Caco-2 (cell line): ENCODE results near the gene INS. TPM values are rescaled to one million over a fixed set of nuclear protein-coding genes. Genes with fewer than 3 reads are reported as not detected.
A peak's percentile ranks its signal among the peaks of the same experiment; 100 is the strongest.

ENCODE experiments used
- BruUV-seq: library from RNA; stranded (reverse); fragments of 400-500 nt; replicated peaks from 2 replicates; lab custom pipeline; 2021; lab: Mats Ljungman, UMichigan
- CTCF ChIA-PET: fragments of 300-600 bp; sonication (Branson Sonifier 250); formaldehyde crosslinking; loops from one replicate; lab custom pipeline; 2022; ENCODE audit warnings: antibody characterized with exemption; lab: Charles Lee
- POLR2A ChIA-PET: fragments of 300-600 bp; sonication (Branson Sonifier 250); formaldehyde crosslinking; loops from one replicate; lab custom pipeline; 2022; ENCODE audit warnings: antibody characterized with exemption; lab: Charles Lee
- DNase-seq, 2 experiments: peaks; one replicate each; pipeline versions ENCODE4 v3.0.0 to v3.0.0-alpha.2; 2020 to 2022
- H3K27me3 ChIP-seq: replicated peaks from 2 replicates; pipeline ENCODE4 v1.6.0; 2011; ENCODE audit warnings: low read length; ENCODE audit not compliant: control insufficient read depth, insufficient read depth
- H3K36me3 ChIP-seq: 2 replicates; pipeline ENCODE4 v1.5.1; 2011; ENCODE audit warnings: low read length; ENCODE audit not compliant: control insufficient read depth, insufficient read depth
- H3K4me1 ChIP-seq: fragments of 250-450 bp; sonication (Bioruptor Pico); 2 replicates; pipeline ENCODE4 v1.5.1; 2020; ENCODE audit warnings: mild to moderate bottlenecking
- H3K4me3 ChIP-seq: 2 replicates; pipeline ENCODE4 v1.5.1; 2011; ENCODE audit warnings: low read depth, mild to moderate bottlenecking, control low read depth, low read length
- H3K9me3 ChIP-seq: fragments of 250-450 bp; sonication (Bioruptor Pico); 2 replicates; pipeline ENCODE4 v1.5.1; 2020; ENCODE audit warnings: mild to moderate bottlenecking, moderate library complexity
- H3K27ac Mint-ChIP-seq: one replicate; pipeline ENCODE4 v1.8.0; 2022; ENCODE audit warnings: mixed read lengths; ENCODE audit not compliant: unreplicated experiment
- H3K27me3 Mint-ChIP-seq: one replicate; pipeline ENCODE4 v1.8.0; 2022; ENCODE audit warnings: mixed read lengths; ENCODE audit not compliant: insufficient read depth, unreplicated experiment
- H3K36me3 Mint-ChIP-seq: one replicate; pipeline ENCODE4 v1.8.0; 2022; ENCODE audit warnings: mild to moderate bottlenecking, mixed read lengths; ENCODE audit not compliant: insufficient read depth, unreplicated experiment
- H3K4me1 Mint-ChIP-seq: one replicate; pipeline ENCODE4 v1.8.0; 2022; ENCODE audit warnings: low read depth, mixed read lengths; ENCODE audit not compliant: unreplicated experiment
- H3K4me3 Mint-ChIP-seq: one replicate; pipeline ENCODE4 v1.8.0; 2022; ENCODE audit warnings: mild to moderate bottlenecking, moderate library complexity, mixed read lengths; ENCODE audit not compliant: unreplicated experiment
- H3K9me3 Mint-ChIP-seq: one replicate; pipeline ENCODE4 v1.8.0; 2022; ENCODE audit warnings: mixed read lengths; ENCODE audit not compliant: unreplicated experiment
- intact Hi-C: fragments of 100-400 bp; cut with micrococcal nuclease; formaldehyde crosslinking; loops from one replicate; pipeline ENCODE4 v1.10.0; 2022; ENCODE audit not compliant: unreplicated experiment
- total RNA-seq: library from RNA; stranded (reverse); gene quantifications from 2 replicates; pipeline ENCODE4 v1.2.3, GENCODE V29; 2022
- TF ChIP-seq, protein P1 (sequence below), 2 experiments: fragments of 200-600 bp in 1 of 2; IDR thresholded peaks; 1 replicate in 1 of 2; 2 replicates in 1 of 2; pipeline versions ENCODE4 v1.5.1 to v1.8.0; 2011 to 2022; ENCODE audit warnings: antibody characterized with exemption in 1 of 2, control low read depth in 1 of 2, inconsistent platforms in 1 of 2, low read depth in 1 of 2, low read length in 1 of 2, mild to moderate bottlenecking in 1 of 2, moderate library complexity in 1 of 2; ENCODE audit not compliant: insufficient read depth in 1 of 2, severe bottlenecking in 1 of 2, unreplicated experiment in 1 of 2

Gene INS
- total RNA-seq, 1 experiment from 2014 or later, result not detected

- intact Hi-C loops, result loop anchor here (2.0 kb wide), 1 partner anchor 60 kb away; no protein-coding TSS in a partner anchor
- Mint-ChIP-seq H3K36me3 (peaks cover 16% of the 10 kb centered on the region), H3K4me3 (peak overlapping the region; percentile 52), H3K27ac (peak overlapping the region; percentile 24), H3K9me3 (no peaks in the 10 kb centered on the region), H3K4me1 (peaks cover 9% of the 10 kb centered on the region), H3K27me3 (peaks cover 30% of the 10 kb centered on the region)
- no peaks in the 10 kb centered on the region for H3K36me3 ChIP-seq
- no peaks in the 10 kb centered on the region for H3K9me3 ChIP-seq
- ChIA-PET POLR2A (no interaction called here), CTCF (interaction anchor here (1.0 to 11.5 kb wide), 4 partner anchors 9 to 490 kb away, joined by 3 to 157 read pairs (median 6); no protein-coding TSS in a partner anchor)
- H3K4me3 ChIP-seq, result no peak overlapping the region
- peaks cover 2% of the 10 kb centered on the region for H3K27me3 ChIP-seq
- TF ChIP-seq, protein P1, sequence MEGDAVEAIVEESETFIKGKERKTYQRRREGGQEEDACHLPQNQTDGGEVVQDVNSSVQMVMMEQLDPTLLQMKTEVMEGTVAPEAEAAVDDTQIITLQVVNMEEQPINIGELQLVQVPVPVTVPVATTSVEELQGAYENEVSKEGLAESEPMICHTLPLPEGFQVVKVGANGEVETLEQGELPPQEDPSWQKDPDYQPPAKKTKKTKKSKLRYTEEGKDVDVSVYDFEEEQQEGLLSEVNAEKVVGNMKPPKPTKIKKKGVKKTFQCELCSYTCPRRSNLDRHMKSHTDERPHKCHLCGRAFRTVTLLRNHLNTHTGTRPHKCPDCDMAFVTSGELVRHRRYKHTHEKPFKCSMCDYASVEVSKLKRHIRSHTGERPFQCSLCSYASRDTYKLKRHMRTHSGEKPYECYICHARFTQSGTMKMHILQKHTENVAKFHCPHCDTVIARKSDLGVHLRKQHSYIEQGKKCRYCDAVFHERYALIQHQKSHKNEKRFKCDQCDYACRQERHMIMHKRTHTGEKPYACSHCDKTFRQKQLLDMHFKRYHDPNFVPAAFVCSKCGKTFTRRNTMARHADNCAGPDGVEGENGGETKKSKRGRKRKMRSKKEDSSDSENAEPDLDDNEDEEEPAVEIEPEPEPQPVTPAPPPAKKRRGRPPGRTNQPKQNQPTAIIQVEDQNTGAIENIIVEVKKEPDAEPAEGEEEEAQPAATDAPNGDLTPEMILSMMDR (IDR thresholded peaks at IDR 0.05; ENCODE audit: insufficient read depth in 1 of 2, low read depth in 1 of 2, low read length in 1 of 2, severe bottlenecking in 1 of 2, unreplicated experiment in 1 of 2), result no peak
- BruUV-seq, result no TSS peak
- no peak for DNase-seq
- H3K4me1 ChIP-seq, result peaks cover 10% of the 10 kb centered on the region
Observed at GRCh38 chr11:2142300-2142759, 18.7 kb downstream of the INS start.

DNA sequence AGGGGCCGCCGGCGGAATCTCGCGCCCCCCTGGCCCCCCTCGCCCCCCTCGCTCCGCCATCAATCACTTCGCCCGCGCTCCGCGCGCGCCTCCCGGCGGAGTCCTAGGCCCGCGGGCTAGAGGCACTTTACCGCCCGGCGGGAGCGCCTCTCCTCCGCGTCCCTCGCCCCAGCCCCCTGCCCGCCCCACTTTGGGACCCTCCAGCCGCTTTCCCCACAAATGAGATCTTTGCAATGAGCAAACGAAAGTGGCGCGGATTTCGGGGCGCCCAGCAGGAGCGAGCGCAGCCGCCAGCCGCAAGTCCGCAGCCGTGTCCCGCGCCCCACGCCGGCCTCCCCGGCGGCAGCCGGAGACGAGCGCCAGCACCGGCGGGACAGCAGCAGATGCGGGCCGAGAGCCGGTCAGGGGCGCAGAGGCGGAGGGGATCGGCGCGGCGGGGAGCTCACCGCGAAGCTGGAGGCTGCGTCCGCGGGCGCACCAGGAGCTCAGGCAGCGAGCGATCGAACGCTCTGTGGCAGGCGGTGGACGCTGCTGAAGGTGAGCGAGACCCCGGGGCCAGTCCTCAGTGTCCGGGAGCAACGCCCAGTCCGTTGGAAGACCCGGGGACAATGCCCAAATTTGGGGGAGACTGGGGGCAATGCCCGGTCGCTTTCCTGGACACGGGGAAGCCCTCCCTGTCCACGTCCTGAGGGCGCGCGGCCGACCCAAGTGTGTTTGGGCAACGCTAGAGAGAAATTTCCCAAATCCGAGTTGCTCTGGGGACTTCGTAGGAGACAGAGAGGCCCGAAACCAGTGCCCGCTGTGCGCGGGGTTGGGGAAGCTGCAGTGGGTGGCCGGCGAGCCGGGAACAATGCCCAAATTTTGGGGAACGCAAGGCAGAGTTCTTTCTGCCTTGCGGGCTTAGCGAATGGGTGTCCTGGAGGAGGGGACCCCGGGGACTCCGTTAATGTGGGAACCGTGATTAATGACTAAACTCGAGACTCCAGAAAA is 20.3 kb downstream of the INS start:
- peaks cover 17% of the 10 kb centered on the region for H3K4me1 Mint-ChIP-seq
- intact Hi-C loops, result no loop called here
- H3K27ac Mint-ChIP-seq, result no peak overlapping the region
- H3K9me3 Mint-ChIP-seq, result no peaks in the 10 kb centered on the region
- peak overlapping the region; percentile 37 for H3K4me3 Mint-ChIP-seq
- Histone ChIP-seq H3K4me1 (peaks cover 24% of the 10 kb centered on the region), H3K9me3 (no peaks in the 10 kb centered on the region), H3K4me3 (no peak overlapping the region), H3K27me3 (peaks cover 2% of the 10 kb centered on the region), H3K36me3 (no peaks in the 10 kb centered on the region)
- TF ChIP-seq, protein P1 (IDR thresholded peaks at IDR 0.05; ENCODE audit: insufficient read depth in 1 of 2, low read depth in 1 of 2, low read length in 1 of 2, severe bottlenecking in 1 of 2, unreplicated experiment in 1 of 2), result no peak
- ChIA-PET POLR2A (interaction anchor here (1.3 kb wide), 1 partner anchor 70 kb away, joined by 3 read pairs; no protein-coding TSS in a partner anchor), CTCF (interaction anchor here (1.0 to 2.9 kb wide), 5 partner anchors 10 to 488 kb away, joined by 3 to 28 read pairs (median 5); no protein-coding TSS in a partner anchor)
- peaks cover 26% of the 10 kb centered on the region for H3K27me3 Mint-ChIP-seq
- no TSS peak for BruUV-seq
- no peak for DNase-seq
- H3K36me3 Mint-ChIP-seq, result peaks cover 26% of the 10 kb centered on the region
